Esophagus muscularis mucosa (tissue), 4 donors: ENCODE measurements around the gene GPRIN2. TPM values are rescaled to one million over a fixed set of nuclear protein-coding genes. Genes with fewer than 3 reads are reported as not detected.

Experiments used
- DNase-seq: peaks from one replicate; pipeline ENCODE4 v3.0.0-alpha.2; 2017; ENCODE audit errors: extremely low spot score
- H3K27ac ChIP-seq, 4 donors: fragments of 200-600 bp; sonication (generic); replicated peaks in 1 of 4; 1 replicate in 3 of 4; 2 replicates in 1 of 4; pipeline ENCODE4 v1.5.1; 2016 to 2019; ENCODE audit warnings: mild to moderate bottlenecking in 1 of 4
- H3K27me3 ChIP-seq, 4 donors: fragments of 200-600 bp; sonication (generic); one replicate each; pipeline versions ENCODE4 v1.5.1 to v1.6.0; 2016 to 2019
- H3K36me3 ChIP-seq, 4 donors: fragments of 200-600 bp; sonication (generic); one replicate each; pipeline ENCODE4 v1.5.1; 2016 to 2019
- H3K4me1 ChIP-seq, 4 donors: fragments of 200-600 bp; sonication (generic); one replicate each; pipeline ENCODE4 v1.5.1; 2016 to 2019
- H3K4me3 ChIP-seq, 4 donors: fragments of 200-600 bp; sonication (generic); 1 replicate in 2 of 4; 2 replicates in 2 of 4; pipeline ENCODE4 v1.5.1; 2016 to 2019; ENCODE audit warnings: mild to moderate bottlenecking in 4 of 4, moderate library complexity in 1 of 4
- H3K9me3 ChIP-seq, 4 donors: fragments of 200-600 bp; sonication (generic); 1 replicate in 3 of 4; 2 replicates in 1 of 4; pipeline ENCODE4 v1.5.1; 2016 to 2019
- CTCF ChIP-seq, 3 experiments: fragments of 200-600 bp in 2 of 3; fragments of 450-650 bp in 1 of 3; sonication (generic) in 2 of 3; IDR thresholded peaks; one replicate each; pipeline ENCODE4 v1.5.1; 2017 to 2019; ENCODE audit warnings: antibody characterized with exemption in 3 of 3, mild to moderate bottlenecking in 2 of 3, moderate library complexity in 1 of 3
- EP300 ChIP-seq: sonication (generic); formaldehyde crosslinking; IDR thresholded peaks from one replicate; pipeline ENCODE4 v1.6.1; 2017; ENCODE audit warnings: antibody characterized with exemption
- POLR2A ChIP-seq: fragments of 450-650 bp; IDR thresholded peaks from one replicate; pipeline ENCODE4 v1.6.1; 2017; ENCODE audit warnings: antibody characterized with exemption, moderate library complexity, mild to moderate bottlenecking, low read depth
- POLR2AphosphoS5 ChIP-seq, 2 donors: sonication (generic); formaldehyde crosslinking; IDR thresholded peaks; one replicate each; pipeline ENCODE4 v1.6.1; 2017; ENCODE audit warnings: antibody characterized with exemption in 2 of 2
- WGBS: methylation state at CpG from one replicate; pipeline ENCODE4 v1.1.5; 2018; 5-methylcytosine and 5-hydroxymethylcytosine counted together
- intact Hi-C: fragments of 100-400 bp; cut with DNase I; formaldehyde crosslinking; loops from one replicate; pipeline ENCODE4 v1.15.1; 2023
- total RNA-seq, 4 donors: library from RNA; depleted of rRNA; stranded (reverse); fragments of >200 nt; gene quantifications; one replicate each; pipeline versions ENCODE4 v1.1.0 to v1.2.1, GENCODE V29; 2016

Gene GPRIN2
- total RNA-seq, 4 donors from 2014 or later, result 1.3 to 2.2 TPM; not detected in 2

DNA sequence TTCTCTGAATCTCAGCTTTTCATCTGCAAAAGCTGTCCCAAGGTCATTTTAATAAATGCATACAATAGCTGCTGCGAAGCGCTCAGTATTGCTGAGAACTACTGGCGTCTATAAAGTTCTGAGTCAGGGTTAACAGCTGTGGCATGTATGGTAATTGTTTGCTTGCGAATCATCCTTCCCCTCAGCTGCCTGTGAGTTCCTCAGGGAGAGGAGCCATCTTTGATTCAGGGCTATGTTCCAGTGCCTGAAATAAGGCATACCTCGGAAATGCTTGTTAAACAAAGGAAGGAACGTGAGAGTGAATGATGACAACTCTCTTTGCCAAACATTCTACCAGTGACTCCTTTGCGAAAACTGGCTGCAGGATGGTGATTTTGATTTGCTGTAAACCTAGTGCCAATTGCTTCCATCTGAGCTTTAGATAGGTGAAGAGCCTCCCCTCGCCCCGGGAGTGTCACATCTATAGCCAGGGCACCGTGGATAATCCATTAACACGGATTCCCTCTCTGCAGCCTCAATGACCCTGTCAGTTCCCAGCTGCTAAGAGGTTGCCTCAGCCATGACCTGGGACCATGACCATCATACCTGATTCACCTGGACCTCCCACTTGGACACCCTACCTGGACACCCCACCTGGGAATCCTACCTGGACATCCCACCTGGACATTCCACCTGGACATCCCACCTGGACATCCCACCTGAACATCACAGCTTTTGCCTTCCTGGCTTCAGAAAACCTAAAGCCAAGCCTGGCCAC, 39.6 kb downstream of the GPRIN2 start:
- intact Hi-C loops, result no loop called here
- 37% methylated on average over 11 of the region's 11 CpGs for WGBS
- Histone ChIP-seq H3K9me3 (no peaks in the 10 kb centered on the region), H3K36me3 (no peaks in the 10 kb centered on the region), H3K27ac (no peak overlapping the region), H3K4me3 (no peak overlapping the region), H3K27me3 (no peaks in the 10 kb centered on the region), H3K4me1 (peaks cover 0 to 12% (median 11%) of the 10 kb centered on the region in 4 donors)
- DNase-seq, result no peak
- TF ChIP-seq CTCF (IDR thresholded peaks at IDR 0.05) (no peak), POLR2AphosphoS5 (IDR thresholded peaks at IDR 0.05) (no peak), POLR2A (no peak), EP300 (no peak)

DNA sequence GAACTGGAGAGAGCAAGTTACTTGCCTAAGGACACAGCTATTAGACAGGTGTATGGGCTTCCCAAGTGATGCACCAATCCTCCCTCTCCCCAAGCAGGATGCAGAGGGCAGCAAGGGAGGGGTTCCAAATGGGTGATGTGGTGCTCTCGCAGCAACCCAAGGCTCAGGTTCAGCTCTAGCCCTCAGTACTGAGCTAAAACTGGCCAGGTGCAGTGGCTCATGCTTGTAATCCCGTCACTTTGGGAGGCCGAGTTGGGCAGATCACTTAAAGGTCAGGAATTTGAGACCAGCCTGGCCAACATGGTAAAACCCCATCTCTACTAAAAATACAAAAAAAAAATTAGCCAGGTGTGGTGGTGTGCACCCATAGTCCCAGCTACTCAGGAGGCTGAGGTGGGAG, 40.7 kb downstream of the GPRIN2 start:
- Histone ChIP-seq H3K36me3 (no peaks in the 10 kb centered on the region), H3K27ac (no peak overlapping the region), H3K4me1 (peaks cover 0 to 12% (median 11%) of the 10 kb centered on the region in 4 donors), H3K4me3 (no peak overlapping the region), H3K27me3 (no peaks in the 10 kb centered on the region), H3K9me3 (no peaks in the 10 kb centered on the region)
- no peak for TF ChIP-seq EP300
- no peak for TF ChIP-seq POLR2A
- TF ChIP-seq CTCF (IDR thresholded peaks at IDR 0.05), result no peak
- no peak for TF ChIP-seq POLR2AphosphoS5 (IDR thresholded peaks at IDR 0.05)
- 86% methylated on average over 3 of the region's 3 CpGs for WGBS
- DNase-seq, result no peak
- intact Hi-C loops, result no loop called here

DNA sequence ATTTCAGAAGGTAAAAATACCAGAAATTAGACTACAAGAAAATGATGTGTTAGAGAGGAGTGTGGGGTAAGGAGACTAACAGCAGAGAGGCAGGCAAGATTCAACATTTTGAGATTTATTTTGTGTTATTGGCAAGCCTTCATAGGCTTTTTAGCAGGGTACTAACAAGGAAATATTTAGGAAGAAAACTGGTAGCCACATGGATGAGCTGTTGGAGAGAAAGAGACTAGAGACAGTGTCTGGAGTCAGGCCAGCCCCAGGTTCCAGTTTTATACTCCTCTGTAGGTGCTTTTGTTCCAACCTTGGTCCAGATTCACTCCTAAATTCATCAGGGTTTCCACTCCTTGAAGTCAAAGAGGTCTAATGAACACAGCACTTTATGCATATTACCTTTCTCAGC, 41.1 kb downstream of the GPRIN2 start:
- Histone ChIP-seq H3K27ac (no peak overlapping the region), H3K4me3 (no peak overlapping the region), H3K27me3 (no peaks in the 10 kb centered on the region), H3K9me3 (no peaks in the 10 kb centered on the region), H3K36me3 (no peaks in the 10 kb centered on the region), H3K4me1 (peaks cover 0 to 12% (median 11%) of the 10 kb centered on the region in 4 donors)
- intact Hi-C loops, result no loop called here
- TF ChIP-seq POLR2A, result no peak
- TF ChIP-seq POLR2AphosphoS5 (IDR thresholded peaks at IDR 0.05), result no peak
- no peak for TF ChIP-seq EP300
- TF ChIP-seq CTCF (IDR thresholded peaks at IDR 0.05), result no peak
- no peak for DNase-seq

DNA sequence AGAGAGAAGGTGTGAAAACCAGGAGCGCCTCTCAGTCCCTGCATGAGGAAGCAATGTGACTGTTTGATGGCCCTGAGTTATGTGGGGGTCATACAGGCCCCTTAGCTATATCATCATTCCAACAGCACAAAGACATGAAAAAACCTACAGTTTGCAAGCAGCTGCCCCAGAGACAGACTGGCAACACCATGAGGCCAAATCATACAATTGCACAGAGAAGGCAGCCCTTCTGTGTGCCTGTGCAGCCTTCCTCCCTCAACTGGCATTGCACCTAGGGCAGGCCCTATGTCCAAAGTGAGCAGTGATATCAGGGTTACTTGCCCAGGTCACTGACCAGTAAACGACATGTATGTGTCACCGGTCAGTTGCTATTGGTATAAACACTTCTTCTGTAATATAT, 41.6 kb downstream of the GPRIN2 start:
- Histone ChIP-seq H3K9me3 (no peaks in the 10 kb centered on the region), H3K27me3 (no peaks in the 10 kb centered on the region), H3K27ac (no peak overlapping the region), H3K4me3 (no peak overlapping the region), H3K36me3 (no peaks in the 10 kb centered on the region), H3K4me1 (peaks cover 0 to 12% (median 11%) of the 10 kb centered on the region in 4 donors)
- no peak for DNase-seq
- 81% methylated on average over 3 of the region's 3 CpGs for WGBS
- intact Hi-C loops, result no loop called here
- TF ChIP-seq POLR2A (no peak), EP300 (no peak), CTCF (IDR thresholded peaks at IDR 0.05) (no peak), POLR2AphosphoS5 (IDR thresholded peaks at IDR 0.05) (no peak)
